ENCODE results near the gene COPZ2. TPM values are rescaled to one million over a fixed set of nuclear protein-coding genes. Genes with fewer than 3 reads are reported as not detected.

Gene COPZ2
- total RNA-seq, 2 experiments from 2014 or later = 0.47 to 0.88 TPM

DNA sequence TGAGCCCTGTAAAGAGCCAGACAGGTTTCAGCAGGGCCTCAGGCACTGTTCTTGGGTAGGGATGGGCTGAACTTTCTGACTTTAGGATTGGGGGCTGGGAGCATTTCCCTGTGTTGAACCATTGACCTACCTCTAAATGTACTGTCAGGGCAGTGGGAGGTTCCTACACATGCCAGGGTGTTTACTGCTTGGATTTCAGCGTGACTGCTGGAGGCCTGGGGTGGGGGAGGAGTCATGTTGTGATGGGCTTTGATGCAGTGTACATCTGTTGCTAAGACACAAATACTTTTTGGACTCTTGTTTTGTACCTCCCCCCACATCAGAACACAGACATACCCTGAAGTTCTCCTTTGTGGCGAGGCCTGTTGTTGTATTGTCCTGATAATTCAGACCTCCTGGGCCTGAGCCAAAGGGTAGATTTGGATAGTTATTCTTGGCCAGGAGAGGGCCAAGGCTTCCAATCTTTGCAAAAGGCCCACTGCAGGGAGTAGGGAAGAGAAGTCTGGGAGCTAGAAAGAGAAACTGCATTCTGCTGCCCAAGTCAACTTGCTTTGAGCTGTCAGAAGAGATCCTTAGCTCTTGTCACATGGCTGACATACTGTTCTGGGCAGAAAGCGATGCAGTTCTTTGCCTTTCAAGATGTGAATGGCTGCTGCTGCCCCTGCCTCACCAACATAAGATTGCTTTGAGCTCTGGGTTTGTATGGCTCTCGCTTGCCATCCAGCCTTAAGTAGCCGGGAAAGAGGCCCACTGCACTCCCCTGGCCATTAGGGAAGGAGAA, 14.3 kb upstream of the COPZ2 start:
- ChIA-PET POLR2A (no interaction called here), CTCF (interaction anchor here (0.6 kb wide), 1 partner anchor 30 kb away, joined by 4 read pairs; no protein-coding TSS in a partner anchor)
- no peak for TF ChIP-seq CTCF (IDR thresholded peaks at IDR 0.05)
- ATAC-seq (ENCODE audit: poor library complexity) = no peak
- peaks cover 61% of the 10 kb centered on the region for H3K4me1 Mint-ChIP-seq (ENCODE audit: low read depth)
- H3K27ac Mint-ChIP-seq = peak overlapping the region; percentile 24
- peak overlapping the region; percentile 11 for H3K4me3 Mint-ChIP-seq
- no peak overlapping the region for H3K27ac ChIP-seq (ENCODE audit: low read depth in 1 of 2, low read length in 2 of 2)
- no peaks in the 10 kb centered on the region for H3K9me3 Mint-ChIP-seq
- H3K36me3 ChIP-seq (ENCODE audit: insufficient read depth, low read length) = peaks cover 57% of the 10 kb centered on the region
- H3K36me3 Mint-ChIP-seq (ENCODE audit: low read depth) = peaks cover 70% of the 10 kb centered on the region
- H3K27me3 Mint-ChIP-seq = no peaks in the 10 kb centered on the region
- H3K27me3 ChIP-seq (ENCODE audit: control insufficient read depth in 1 of 2, insufficient read depth in 2 of 2, low read length in 2 of 2) = no peaks in the 10 kb centered on the region
- H3K4me3 ChIP-seq (ENCODE audit: low read length) = no peak overlapping the region
- peaks cover 71% of the 10 kb centered on the region for H3K4me1 ChIP-seq (ENCODE audit: insufficient read depth, low read length)
- no peaks in the 10 kb centered on the region for H3K9me3 ChIP-seq (ENCODE audit: control insufficient read depth in 1 of 2, insufficient read depth in 1 of 2, low read length in 2 of 2)
- intact Hi-C loops (cut with DNase I, micrococcal nuclease) = no loop called here
- peak in 1 of 14 experiments; percentile 45 for DNase-seq

DNA sequence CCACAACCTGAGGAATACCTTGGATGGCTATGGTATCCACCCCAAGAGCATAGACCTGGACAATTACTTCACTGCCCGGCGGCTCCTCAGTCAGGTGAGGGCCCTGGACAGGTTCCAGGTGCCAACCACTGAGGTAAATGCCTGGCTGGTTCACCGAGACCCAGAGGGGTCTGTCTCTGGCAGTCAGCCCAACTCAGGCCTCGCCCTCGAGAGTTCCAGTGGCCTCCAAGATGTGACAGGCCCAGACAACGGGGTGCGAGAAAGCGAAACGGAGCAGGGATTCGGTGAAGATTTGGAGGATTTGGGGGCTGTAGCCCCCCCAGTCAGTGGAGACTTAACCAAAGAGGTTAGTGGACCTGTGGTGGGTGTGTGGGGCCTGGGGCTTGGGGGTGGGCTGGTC, 13.7 kb upstream of the COPZ2 start:
- ChIA-PET CTCF (interaction anchor here (6.1 kb wide), 1 partner anchor 15 kb away, joined by 23 read pairs; no protein-coding TSS in a partner anchor), POLR2A (interaction anchor here (0.7 kb wide), 1 partner anchor 110 kb away, joined by 3 read pairs; the partner anchor contains the start of gene PNPO)
- H3K4me3 ChIP-seq (ENCODE audit: low read length) = no peak overlapping the region
- intact Hi-C loops (cut with DNase I, micrococcal nuclease) = no loop called here
- peaks cover 77% of the 10 kb centered on the region for H3K4me1 ChIP-seq (ENCODE audit: insufficient read depth, low read length)
- peaks cover 64% of the 10 kb centered on the region for H3K36me3 Mint-ChIP-seq (ENCODE audit: low read depth)
- ATAC-seq (ENCODE audit: poor library complexity) (no peak), DNase-seq (no peak)
- H3K27ac ChIP-seq (ENCODE audit: low read depth in 1 of 2, low read length in 2 of 2) = no peak overlapping the region
- peak overlapping the region; percentile 48 for H3K4me3 Mint-ChIP-seq
- no peaks in the 10 kb centered on the region for H3K9me3 Mint-ChIP-seq
- H3K27me3 ChIP-seq (ENCODE audit: control insufficient read depth in 1 of 2, insufficient read depth in 2 of 2, low read length in 2 of 2) = no peaks in the 10 kb centered on the region
- H3K27ac Mint-ChIP-seq = peak overlapping the region; percentile 24
- no peak for TF ChIP-seq CTCF (IDR thresholded peaks at IDR 0.05)
- H3K36me3 ChIP-seq (ENCODE audit: insufficient read depth, low read length) = peaks cover 51% of the 10 kb centered on the region
- H3K4me1 Mint-ChIP-seq (ENCODE audit: low read depth) = peaks cover 67% of the 10 kb centered on the region
- no peaks in the 10 kb centered on the region for H3K9me3 ChIP-seq (ENCODE audit: control insufficient read depth in 1 of 2, insufficient read depth in 1 of 2, low read length in 2 of 2)
- no peaks in the 10 kb centered on the region for H3K27me3 Mint-ChIP-seq

- POLR2A ChIA-PET = interaction anchor here (0.5 to 3.6 kb wide), 19 partner anchors 9 to 1716 kb away, joined by 3 to 20 read pairs (median 5); partner anchors contain the start of genes CDK5RAP3, FAM117A, PNPO and SNX11
- Histone ChIP-seq H3K9me3 (ENCODE audit: control insufficient read depth in 1 of 2, insufficient read depth in 1 of 2, low read length in 2 of 2) (no peaks in the 10 kb centered on the region), H3K4me1 (ENCODE audit: insufficient read depth, low read length) (peaks cover 62% of the 10 kb centered on the region), H3K4me3 (ENCODE audit: low read length) (peak overlapping the region; percentile 81), H3K27ac (ENCODE audit: low read depth in 1 of 2, low read length in 2 of 2) (peak overlapping the region in 1 of 2 donors; percentile 56), H3K36me3 (ENCODE audit: insufficient read depth, low read length) (peaks cover 27% of the 10 kb centered on the region), H3K27me3 (ENCODE audit: control insufficient read depth in 1 of 2, insufficient read depth in 2 of 2, low read length in 2 of 2) (no peaks in the 10 kb centered on the region)
- Mint-ChIP-seq H3K27ac (peak overlapping the region; percentile 94), H3K4me3 (peak overlapping the region; percentile 93), H3K27me3 (no peaks in the 10 kb centered on the region), H3K4me1 (ENCODE audit: low read depth) (peaks cover 65% of the 10 kb centered on the region), H3K9me3 (no peaks in the 10 kb centered on the region), H3K36me3 (ENCODE audit: low read depth) (peaks cover 48% of the 10 kb centered on the region)
- CTCF ChIA-PET = interaction anchor here (0.6 to 6.1 kb wide), 5 partner anchors 12 to 211 kb away, joined by 3 to 35 read pairs (median 3); partner anchors contain the start of gene CDK5RAP3
- TF ChIP-seq CTCF (IDR thresholded peaks at IDR 0.05) = no peak
- intact Hi-C loops (cut with DNase I, micrococcal nuclease) = loop anchor here (1.0 to 5.0 kb wide), 6 partner anchors 23 to 396 kb away; partner anchors contain the start of genes LRRC46 (in 1 of the 2), MRPL10 (in 1 of the 2) and SNX11 (in 1 of the 2)
- DNase-seq (peak in 7 of 14 experiments; percentile 15 to 75 (median 27)), ATAC-seq (ENCODE audit: poor library complexity) (peak; percentile 1)
These were observed 11.0 kb upstream of the COPZ2 start for GRCh38 chr17:48048384-48049126.

All from CD4-positive, alpha-beta T cell (primary cell).